ENCODE data around the gene PAK4.

The PAK4 gene

DNA sequence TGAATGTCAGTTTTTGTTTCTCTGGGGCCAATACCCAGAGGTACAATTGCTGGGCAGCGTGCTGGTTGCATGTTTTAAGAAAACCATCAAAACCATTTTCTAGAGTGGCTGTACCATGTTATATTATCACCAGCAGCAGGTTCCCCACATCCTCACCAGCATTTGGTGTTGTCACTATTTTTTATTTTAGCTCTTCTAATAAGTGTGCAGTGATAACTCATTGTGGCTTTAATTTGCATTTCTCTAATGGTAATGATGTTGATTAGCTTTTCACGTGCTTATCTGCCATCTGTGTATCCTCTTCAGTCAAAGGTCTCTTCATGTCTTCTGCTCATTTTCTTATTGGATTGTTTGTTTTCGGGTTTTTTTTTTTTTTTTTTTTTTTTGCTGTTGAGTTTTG, 21.9 kb downstream of the PAK4 start:
- DNase-seq = no peak

DNA sequence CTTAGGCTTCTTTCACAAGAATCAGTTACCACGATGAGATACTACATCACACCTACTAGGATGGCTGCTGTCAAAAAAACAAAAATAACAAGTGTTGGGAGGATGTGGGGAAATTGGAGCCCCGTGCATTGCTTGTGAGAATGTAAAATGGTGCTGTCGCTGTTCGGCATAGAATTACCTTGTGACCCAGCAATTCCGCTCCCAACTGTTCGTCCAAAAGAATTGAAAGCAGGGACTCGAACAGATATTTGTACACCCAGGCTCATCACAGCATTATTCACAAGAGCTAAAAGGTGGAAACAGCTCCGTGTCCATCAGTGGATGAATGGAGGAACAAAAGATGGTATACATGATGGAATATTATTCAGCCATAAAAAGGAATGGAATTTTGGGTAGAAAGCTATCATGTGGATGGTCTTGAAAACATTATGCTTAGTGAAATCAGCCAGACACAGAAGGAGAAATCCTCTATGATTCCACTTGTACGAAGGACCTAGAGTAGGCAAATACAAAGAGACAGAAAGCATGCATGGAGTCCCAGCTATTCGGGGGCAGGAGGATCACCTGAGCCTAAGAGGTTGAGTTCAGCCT, 23.4 kb downstream of the PAK4 start:
- DNase-seq = no peak

GRCh38 chr19:39150235-39150634, 24.6 kb downstream of the PAK4 start:
- DNase-seq = no peak

DNA sequence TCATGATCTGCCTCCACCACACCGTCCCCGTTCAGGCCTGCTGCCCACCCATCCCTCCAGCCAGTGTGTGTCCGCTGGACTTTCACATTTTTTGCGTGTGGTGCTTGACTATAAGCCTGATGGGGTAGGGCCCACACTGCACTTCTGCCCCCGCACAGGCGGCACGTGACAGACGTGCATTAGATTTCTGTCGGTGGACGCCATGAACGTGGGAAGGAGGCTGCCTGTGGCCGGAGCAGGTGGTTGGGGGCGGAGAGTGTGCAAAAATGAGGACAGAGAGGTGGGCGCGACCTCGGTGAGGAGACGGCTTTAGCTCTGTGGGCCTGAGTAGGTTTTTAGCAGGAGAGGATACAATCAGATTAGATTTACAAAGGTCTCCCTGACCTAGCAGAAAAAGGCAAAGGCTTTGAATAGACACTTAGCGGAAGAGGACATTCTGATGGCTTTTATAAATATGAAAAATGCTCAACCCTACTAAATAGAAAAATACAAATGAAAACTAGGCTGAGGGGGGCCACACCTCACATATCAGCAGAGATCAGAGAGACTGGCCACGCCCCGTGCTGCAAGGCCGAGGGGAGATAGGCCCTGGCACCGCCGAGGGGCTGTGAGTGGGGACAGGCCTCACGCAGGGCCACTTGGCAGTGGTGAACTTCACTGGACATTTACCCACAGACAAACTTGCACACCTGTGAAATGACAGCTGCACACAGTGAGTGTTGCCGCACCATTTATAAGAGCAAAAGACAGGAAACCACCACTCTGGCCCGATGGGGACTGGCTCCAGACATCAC, 25.4 kb downstream of the PAK4 start:
- no peak for DNase-seq

GRCh38 chr19:39152066-39152465, 26.5 kb downstream of the PAK4 start:
- DNase-seq = no peak

DNA sequence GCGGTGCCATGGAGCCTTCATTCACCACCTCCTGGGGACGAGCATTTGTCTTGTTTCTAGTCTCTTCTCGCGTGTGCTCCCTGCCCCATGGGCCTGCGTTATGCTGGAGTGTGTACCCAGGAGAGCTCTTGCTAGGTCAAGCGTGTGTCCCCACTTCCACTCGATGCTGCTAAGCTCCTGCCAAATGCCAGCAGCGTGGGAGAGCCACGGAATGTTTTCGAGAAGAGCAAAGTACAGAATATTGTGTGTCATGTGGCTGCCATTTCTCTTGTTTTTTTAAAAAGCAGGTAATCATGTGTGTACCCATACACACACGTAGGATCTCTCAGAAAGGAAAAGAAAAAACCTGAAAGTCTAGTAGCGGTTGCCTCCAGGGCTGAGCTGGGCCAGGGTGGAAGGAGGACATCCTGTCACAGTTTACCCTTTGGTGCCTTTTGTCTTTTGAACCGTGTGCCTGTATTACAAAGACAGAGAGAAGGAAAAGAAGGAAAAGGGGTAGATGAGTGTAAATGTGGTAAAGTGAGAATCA, 28.6 kb downstream of the PAK4 start:
- no peak for DNase-seq

DNA sequence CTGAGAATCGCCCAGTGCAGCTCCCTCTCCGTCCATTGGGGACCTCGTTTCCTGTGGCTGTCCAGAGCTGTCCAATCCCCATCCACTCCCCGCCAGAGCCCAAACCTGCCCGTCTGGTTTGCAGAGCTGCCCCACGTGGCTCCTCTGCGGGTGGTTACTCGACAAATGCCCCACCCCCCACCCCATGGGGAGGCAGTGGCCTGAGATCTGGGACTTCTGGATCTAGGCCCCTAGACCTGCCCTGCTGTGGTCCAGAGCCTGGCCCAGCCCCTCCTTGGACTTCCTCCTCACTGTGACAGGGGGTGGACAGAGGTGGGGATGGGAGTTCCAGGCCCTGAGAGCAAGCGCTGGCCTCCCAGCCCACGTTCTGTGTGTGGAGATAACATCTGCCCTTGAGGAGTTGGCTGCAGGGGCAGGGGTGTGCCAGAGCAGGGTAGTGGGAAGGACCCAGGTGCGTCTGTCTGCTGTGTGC, 29.1 kb downstream of the PAK4 start:
- DNase-seq = no peak

GRCh38 chr19:39155114-39155700, 29.6 kb downstream of the PAK4 start:
- DNase-seq = no peak

GRCh38 chr19:39155741-39156140, 30.2 kb downstream of the PAK4 start:
- no peak for DNase-seq

DNA sequence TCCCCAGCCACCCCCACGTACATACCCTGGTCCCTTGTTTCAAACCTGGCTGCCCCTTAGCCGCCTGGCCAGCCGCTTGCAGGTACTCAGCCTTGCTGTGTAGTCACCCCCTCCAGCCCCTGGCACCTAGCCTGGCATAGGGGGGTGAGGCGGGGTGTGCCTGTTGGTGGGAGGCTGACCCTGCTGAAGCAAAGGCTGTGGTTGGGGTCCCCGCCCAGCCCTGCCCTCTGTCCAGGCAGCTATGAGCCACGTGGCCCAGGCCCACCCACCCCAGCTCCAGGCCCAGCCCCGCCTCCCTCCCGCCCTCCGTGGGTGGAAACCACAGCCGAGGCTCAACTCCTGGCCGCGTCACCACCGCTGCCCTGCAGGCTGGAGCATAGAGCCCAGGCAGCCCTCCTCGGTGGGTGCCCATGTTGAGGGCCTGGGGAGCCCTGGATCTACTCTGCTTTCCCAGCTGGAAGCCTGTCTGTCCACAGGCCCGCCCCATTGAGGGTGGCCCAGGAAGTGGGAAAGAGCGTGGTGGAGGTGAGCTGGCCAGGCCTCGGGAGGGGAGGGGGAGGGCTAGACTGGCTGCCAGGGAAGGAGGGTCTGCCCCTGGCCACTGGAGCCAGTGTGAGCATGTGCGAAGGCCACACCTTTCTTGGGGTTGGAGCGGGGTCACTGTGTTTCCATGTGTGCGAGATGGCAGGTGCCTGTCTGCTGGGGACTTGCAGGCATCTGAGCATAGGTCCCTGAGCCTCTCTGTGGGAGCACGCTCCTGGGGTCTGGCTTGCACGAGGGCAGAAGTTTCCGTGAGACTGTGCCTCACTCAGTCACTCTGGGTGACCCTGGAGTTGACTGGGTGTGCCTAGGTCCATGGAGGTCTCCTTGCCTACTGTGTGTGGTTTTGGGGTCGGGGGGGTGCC, 31.0 kb downstream of the PAK4 start:
- no peak for DNase-seq

DNA sequence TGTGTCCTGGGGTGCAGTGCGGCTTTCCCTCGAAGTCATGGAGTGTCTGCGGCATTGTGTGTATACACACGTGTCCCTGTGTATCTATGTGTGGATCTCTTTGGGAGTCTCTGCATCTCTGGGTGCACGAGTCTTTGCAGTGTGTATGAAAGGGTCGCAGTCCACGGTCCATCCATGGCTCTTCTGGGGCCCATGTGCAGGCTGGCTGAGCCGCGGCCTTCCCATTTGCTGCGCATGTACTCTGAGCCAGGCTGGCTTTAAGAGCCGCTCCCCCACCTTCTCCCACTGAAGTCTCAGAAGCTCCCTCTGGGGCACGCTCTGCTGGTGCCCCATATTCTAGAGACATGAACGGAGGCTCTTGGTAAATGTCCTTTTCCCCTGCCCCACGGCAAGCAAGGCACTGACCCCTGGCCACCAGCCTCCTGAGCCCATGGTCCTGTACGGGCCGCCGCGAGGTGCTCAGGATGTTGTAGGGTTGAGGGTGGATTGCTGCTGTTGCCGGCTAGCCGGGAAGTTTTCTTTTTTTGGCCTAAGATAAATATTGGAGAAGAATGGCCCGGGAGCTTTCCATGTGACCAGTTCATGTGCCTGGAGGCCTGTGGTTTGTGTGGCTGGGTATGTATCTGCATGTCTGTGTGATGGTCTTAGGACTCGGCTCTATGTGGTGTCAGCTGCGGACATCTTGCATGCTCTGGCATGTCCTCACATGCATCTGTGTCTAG, 31.9 kb downstream of the PAK4 start:
- DNase-seq = no peak

DNA sequence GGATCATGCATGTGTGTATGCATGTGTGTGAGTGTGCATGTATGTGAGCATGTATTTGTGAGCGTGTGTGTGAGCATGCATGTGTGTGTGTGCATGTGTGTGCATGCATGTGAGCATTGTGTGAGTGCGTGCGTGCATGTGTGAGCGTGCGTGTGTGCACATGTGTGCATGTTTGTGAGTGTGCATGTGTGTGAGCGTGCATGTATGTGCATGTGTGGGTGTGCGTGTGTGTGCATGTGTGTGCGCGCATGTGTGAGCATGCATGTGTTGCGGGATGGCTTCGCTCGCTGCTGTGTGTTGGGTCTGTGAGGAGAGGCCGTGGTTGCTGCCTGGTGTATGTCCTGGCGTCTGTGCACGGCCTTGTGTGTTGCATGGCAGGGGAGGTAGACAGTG, 32.4 kb downstream of the PAK4 start:
- DNase-seq = no peak

GRCh38 chr19:39158646-39159260, 33.2 kb downstream of the PAK4 start:
- no peak for DNase-seq

- no peak for DNase-seq
These were observed 34.9 kb downstream of the PAK4 start for GRCh38 chr19:39160523-39160861.

DNA sequence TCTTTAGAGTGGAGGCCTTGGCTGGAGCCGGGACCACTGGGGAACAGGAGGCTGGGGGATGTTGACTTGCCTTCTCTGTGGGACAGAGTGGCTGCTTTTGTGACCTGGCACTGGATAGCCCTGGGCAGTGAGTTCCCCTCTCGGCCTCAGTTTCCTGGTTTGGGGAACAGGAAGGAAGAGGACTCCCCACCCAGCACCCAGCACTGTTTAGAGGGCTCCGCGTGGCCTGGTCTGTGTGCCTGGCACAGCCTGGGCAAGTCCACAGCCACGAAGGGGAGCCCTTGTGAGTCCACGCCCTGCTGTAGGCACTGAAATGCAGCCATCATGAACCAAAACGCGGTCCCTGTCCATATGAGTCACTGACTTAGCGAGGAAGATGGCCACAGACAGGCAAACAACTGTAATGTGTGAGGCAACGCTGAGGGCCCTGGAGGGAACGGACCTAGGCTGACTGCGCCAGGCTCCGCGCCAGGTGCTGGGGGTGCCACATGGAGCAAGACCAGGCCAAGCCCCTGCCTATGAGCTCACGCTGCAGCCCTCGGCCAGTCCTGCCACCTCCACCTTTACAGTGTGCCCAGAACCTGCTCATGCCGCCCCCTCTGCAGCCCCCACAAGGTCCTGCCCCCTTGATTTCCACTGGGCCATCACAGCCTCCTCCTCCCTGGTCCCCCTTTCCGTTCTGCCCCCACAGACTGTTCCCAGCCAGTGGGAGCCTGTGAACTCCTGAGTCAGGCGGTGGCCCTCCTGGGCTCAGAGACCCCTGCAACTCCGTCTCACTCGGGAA, 35.5 kb downstream of the PAK4 start:
- DNase-seq = no peak

DNA sequence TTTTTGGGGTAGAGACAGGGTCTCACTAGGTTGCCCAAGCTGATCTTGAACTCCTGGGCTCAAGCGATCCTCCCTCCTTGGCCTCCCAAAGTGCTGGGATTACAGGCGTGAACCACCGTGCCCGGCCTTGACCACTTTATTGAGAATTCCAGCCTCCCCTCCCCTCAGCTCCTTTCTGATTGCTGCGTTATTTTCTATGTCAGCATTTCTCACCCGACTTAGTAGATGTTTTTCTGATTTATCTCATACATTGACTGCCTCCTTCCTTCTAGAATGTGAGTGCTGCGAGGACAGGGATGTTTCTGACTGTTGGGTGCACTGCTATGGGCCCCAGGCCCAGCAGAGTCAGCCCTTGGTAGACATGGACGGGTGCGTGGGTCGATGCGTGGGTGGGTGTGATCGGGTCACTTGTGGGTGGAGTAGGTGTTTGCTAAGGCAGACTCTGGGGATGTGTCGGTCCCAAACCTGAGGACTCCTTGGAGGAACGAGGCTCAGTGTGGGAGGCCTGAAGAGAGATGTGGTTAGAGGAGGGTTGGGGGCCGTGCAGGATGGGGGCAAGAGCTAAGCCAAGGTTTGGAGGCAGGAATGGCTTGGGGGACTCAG, 37.0 kb downstream of the PAK4 start:
- no peak for DNase-seq

DNA sequence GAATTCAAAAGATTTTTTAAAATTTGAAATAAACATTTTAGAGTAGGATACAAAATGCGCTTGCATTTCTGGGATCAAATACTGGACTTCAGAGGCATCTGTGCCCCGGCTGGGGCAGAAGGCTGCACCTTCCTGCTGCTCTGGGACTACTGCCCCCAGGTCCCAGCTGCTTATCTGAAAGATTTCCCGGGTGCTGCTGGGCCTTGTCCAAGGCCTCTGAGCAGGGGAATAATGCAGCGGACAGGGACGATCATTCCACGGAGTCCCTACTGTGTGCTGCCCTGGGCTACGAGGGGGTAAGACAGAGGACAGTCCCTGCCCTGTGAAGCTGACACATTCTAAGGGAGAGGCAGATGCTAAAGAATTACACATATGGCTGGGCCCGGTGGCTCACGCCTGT, 38.0 kb downstream of the PAK4 start:
- no peak for DNase-seq

GRCh38 chr19:39164289-39164688, 38.7 kb downstream of the PAK4 start:
- no peak for DNase-seq

DNA sequence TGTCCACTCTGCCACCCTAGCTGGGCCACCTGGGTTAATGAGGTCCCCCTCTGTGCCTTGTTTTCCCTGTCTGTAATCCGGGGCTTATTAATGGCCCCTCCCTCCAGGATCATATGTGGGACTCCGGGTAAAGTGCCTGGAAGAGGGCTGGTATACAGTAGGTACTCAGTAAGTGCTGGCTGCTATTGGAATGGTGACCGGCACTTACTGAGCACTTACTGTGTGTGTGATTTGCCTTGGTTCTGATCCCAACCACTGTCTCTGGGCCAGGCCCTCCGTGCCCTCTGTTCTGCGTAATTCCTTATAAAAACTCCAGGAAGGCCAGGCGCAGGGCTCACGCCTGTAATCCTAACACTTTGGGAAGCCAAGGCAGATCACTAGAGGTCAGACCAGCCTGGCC, 40.3 kb downstream of the PAK4 start:
- no peak for DNase-seq

DNA sequence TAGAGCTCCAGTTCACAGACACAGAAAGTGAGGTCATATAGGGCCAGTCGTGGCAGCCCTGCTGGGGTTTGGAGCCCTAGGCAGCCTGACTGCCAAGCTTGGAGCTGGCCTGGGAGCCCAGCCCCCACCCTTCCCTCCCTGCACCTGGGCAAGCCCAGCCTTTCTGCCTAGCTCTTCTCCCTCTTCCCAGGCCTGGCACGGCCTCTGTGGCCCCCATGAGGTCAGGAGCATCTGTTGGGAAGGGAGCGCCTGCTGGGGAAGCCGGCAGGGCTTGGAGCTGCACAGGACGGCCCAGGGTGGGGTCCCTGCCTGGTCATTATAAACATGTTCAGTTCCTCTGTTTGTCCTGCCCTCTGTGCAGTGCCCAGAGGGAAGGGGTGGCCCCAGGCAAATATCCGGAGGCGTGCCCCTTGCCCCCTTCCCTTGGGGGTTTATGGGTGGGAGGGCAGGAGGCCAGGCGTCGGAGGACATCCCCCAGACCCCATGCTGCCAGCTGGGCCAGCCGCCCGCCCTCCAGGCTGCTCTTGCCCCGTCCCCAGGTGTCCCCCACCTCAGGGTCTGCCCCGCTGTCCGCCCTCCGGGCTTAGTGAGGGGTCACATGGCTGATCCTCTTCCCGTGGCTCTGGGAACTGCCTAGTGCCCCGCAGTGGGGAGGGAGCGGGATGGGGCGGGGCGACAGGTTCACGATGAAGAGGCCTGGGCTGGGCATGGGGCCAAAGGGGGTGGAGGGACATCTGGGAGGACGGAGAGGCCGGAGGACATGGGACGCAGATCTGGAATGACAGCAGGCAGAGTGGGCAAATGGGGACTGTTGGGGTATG, 41.2 kb downstream of the PAK4 start:
- DNase-seq = no peak
